Measurements from ENCODE around the gene COTL1. TPM values are rescaled to one million over a fixed set of nuclear protein-coding genes. Genes with fewer than 3 reads are reported as not detected.

Gene COTL1
- total RNA-seq, 1 donor = 134 TPM

GRCh38 chr16:84543253-84543652, 74.6 kb downstream of the COTL1 start:
- no peak overlapping the region for H3K4me3 ChIP-seq (ENCODE audit: low read depth, low read length)
- no peak for DNase-seq (ENCODE audit: low read depth)
- TF ChIP-seq CTCF (IDR thresholded peaks at IDR 0.05; ENCODE audit: insufficient read depth, low read length) = no peak

- TF ChIP-seq CTCF (IDR thresholded peaks at IDR 0.05; ENCODE audit: insufficient read depth, low read length) = no peak
- DNase-seq (ENCODE audit: low read depth) = peak; percentile 78
- no peak overlapping the region for H3K4me3 ChIP-seq (ENCODE audit: low read depth, low read length)
Observed at GRCh38 chr16:84541999-84542817, 75.7 kb downstream of the COTL1 start.

- TF ChIP-seq CTCF (IDR thresholded peaks at IDR 0.05; ENCODE audit: insufficient read depth, low read length) = no peak
- no peak overlapping the region for H3K4me3 ChIP-seq (ENCODE audit: low read depth, low read length)
- DNase-seq (ENCODE audit: low read depth) = no peak
Observed at GRCh38 chr16:84540194-84540593, 77.7 kb downstream of the COTL1 start.

GRCh38 chr16:84538222-84538840, 79.5 kb downstream of the COTL1 start:
- no peak overlapping the region for H3K4me3 ChIP-seq (ENCODE audit: low read depth, low read length)
- no peak for TF ChIP-seq CTCF (IDR thresholded peaks at IDR 0.05; ENCODE audit: insufficient read depth, low read length)
- DNase-seq (ENCODE audit: low read depth) = no peak

GRCh38 chr16:84537491-84538151, 80.3 kb downstream of the COTL1 start:
- DNase-seq (ENCODE audit: low read depth) = no peak
- no peak overlapping the region for H3K4me3 ChIP-seq (ENCODE audit: low read depth, low read length)
- TF ChIP-seq CTCF (IDR thresholded peaks at IDR 0.05; ENCODE audit: insufficient read depth, low read length) = no peak

GRCh38 chr16:84535851-84536250, 82.0 kb downstream of the COTL1 start:
- no peak overlapping the region for H3K4me3 ChIP-seq (ENCODE audit: low read depth, low read length)
- no peak for TF ChIP-seq CTCF (IDR thresholded peaks at IDR 0.05; ENCODE audit: insufficient read depth, low read length)

More at GRCh38 chr16:84535851-84536250, 82.0 kb downstream of the COTL1 start:
- no peak for DNase-seq (ENCODE audit: low read depth)

All from fibroblast of the aortic adventitia (primary cell).